IMR-90 (cell line): Measurements from ENCODE around the gene MS4A15. TPM values are rescaled to one million over a fixed set of nuclear protein-coding genes. Genes with fewer than 3 reads are reported as not detected.

Source experiments
- ATAC-seq: fragments of 200-7000 bp; cut with Tn5 transposase; 2 replicates; pipeline ENCODE4 v1.9.1; 2020; ENCODE audit warnings: low read depth, mild to moderate bottlenecking, moderate library complexity
- BruUV-seq: library from RNA; stranded (reverse); fragments of 400-500 nt; replicated peaks from 2 replicates; lab custom pipeline; 2021; lab: Mats Ljungman, UMichigan
- CTCF ChIA-PET: fragments of 300-600 bp; formaldehyde crosslinking; extraction: SDS; loops from one replicate; lab custom pipeline; 2021; ENCODE audit warnings: antibody characterized with exemption; lab: Yijun Ruan, JAX
- POLR2A ChIA-PET: fragments of 300-600 bp; sonication (Branson Sonifier 250); formaldehyde crosslinking; loops from one replicate; lab custom pipeline; 2022; ENCODE audit warnings: antibody characterized with exemption; ENCODE audit not compliant: unreplicated experiment; lab: Charles Lee
- DNase-seq: peaks from one replicate; pipeline ENCODE4 v3.0.0; 2013
- H2AFZ ChIP-seq: replicated peaks from 2 replicates; pipeline ENCODE3; 2013; ENCODE audit warnings: low read length, mild to moderate bottlenecking; ENCODE audit not compliant: poor library complexity
- H2AK5ac ChIP-seq: 2 replicates; pipeline ENCODE4 v1.6.1; 2013; ENCODE audit warnings: low read depth, low read length, inconsistent platforms
- H2AK9ac ChIP-seq: replicated peaks from 2 replicates; pipeline ENCODE3; 2013; ENCODE audit warnings: mild to moderate bottlenecking, low read depth, low read length, moderate library complexity; ENCODE audit not compliant: poor library complexity
- H2BK120ac ChIP-seq: 2 replicates; pipeline ENCODE4 v1.6.1; 2013; ENCODE audit warnings: low read depth, low read length, inconsistent platforms
- H2BK15ac ChIP-seq: 3 replicates; pipeline ENCODE4 v1.6.1; 2013; ENCODE audit warnings: low read depth, low read length, inconsistent platforms
- H2BK20ac ChIP-seq: 2 replicates; pipeline ENCODE4 v1.6.1; 2013; ENCODE audit warnings: low read depth, mild to moderate bottlenecking, inconsistent platforms, low read length, moderate library complexity
- H2BK5ac ChIP-seq: 2 replicates; pipeline ENCODE4 v1.6.1; 2013; ENCODE audit warnings: mild to moderate bottlenecking, low read depth, low read length, inconsistent platforms; ENCODE audit not compliant: poor library complexity, severe bottlenecking
- H3K14ac ChIP-seq: replicated peaks from 2 replicates; pipeline ENCODE4 v1.6.1; 2013; ENCODE audit warnings: low read depth, low read length, inconsistent platforms
- H3K18ac ChIP-seq: 2 replicates; pipeline ENCODE4 v1.6.1; 2013; ENCODE audit warnings: low read depth, low read length, control low read depth
- H3K23ac ChIP-seq: 2 replicates; pipeline ENCODE4 v1.6.1; 2013; ENCODE audit warnings: low read depth, low read length, inconsistent platforms
- H3K27ac ChIP-seq: 2 replicates; pipeline ENCODE4 v1.5.1; 2013; ENCODE audit warnings: mild to moderate bottlenecking, control low read depth, low read length; ENCODE audit not compliant: insufficient read depth
- H3K27me3 ChIP-seq: 2 replicates; pipeline ENCODE4 v1.6.1; 2013; ENCODE audit warnings: low read length; ENCODE audit not compliant: control insufficient read depth, insufficient read depth
- H3K36me3 ChIP-seq: 2 replicates; pipeline ENCODE4 v1.6.1; 2013; ENCODE audit warnings: low read length, mixed read lengths; ENCODE audit not compliant: control insufficient read depth, insufficient read depth
- H3K4ac ChIP-seq: 2 replicates; pipeline ENCODE4 v1.6.1; 2013; ENCODE audit warnings: low read depth, low read length, inconsistent platforms
- H3K4me1 ChIP-seq: 2 replicates; pipeline ENCODE4 v1.6.1; 2013; ENCODE audit warnings: low read length, mixed read lengths; ENCODE audit not compliant: control insufficient read depth, insufficient read depth
- H3K4me2 ChIP-seq: 2 replicates; pipeline ENCODE4 v1.6.1; 2013; ENCODE audit warnings: low read depth, mild to moderate bottlenecking, control low read depth, low read length, moderate library complexity
- H3K4me3 ChIP-seq: 2 replicates; pipeline ENCODE4 v1.5.1; 2013; ENCODE audit warnings: low read depth, mild to moderate bottlenecking, control low read depth, low read length, moderate library complexity; ENCODE audit not compliant: insufficient read depth
- H3K56ac ChIP-seq: 2 replicates; pipeline ENCODE4 v1.6.1; 2013; ENCODE audit warnings: low read length, inconsistent platforms; ENCODE audit not compliant: insufficient read depth; ENCODE audit errors: extremely low read depth
- H3K79me1 ChIP-seq, 2 experiments: 2 replicates each; pipeline ENCODE4 v1.6.1; 2013; ENCODE audit warnings: low read length in 2 of 2, inconsistent platforms in 1 of 2, low read depth in 1 of 2
- H3K9ac ChIP-seq: 2 replicates; pipeline ENCODE4 v1.6.1; 2013; ENCODE audit warnings: low read depth, low read length, control low read depth
- H3K9me1 ChIP-seq: 2 replicates; pipeline ENCODE4 v1.6.1; 2013; ENCODE audit warnings: low read length, inconsistent platforms; ENCODE audit not compliant: insufficient read depth
- H3K9me3 ChIP-seq: 2 replicates; pipeline ENCODE4 v1.6.1; 2013; ENCODE audit warnings: low read length; ENCODE audit not compliant: control insufficient read depth, insufficient read depth
- H4K20me1 ChIP-seq: 2 replicates; pipeline ENCODE4 v1.6.1; 2013; ENCODE audit warnings: low read length, inconsistent platforms; ENCODE audit not compliant: insufficient read depth
- H4K5ac ChIP-seq: 2 replicates; pipeline ENCODE4 v1.6.1; 2013; ENCODE audit warnings: mild to moderate bottlenecking, low read depth, low read length, control low read depth
- H4K8ac ChIP-seq, 2 experiments: 2 replicates each; pipeline ENCODE4 v1.6.1; 2013; ENCODE audit warnings: low read depth in 2 of 2, low read length in 2 of 2, control low read depth in 1 of 2, inconsistent platforms in 1 of 2
- H4K91ac ChIP-seq: 2 replicates; pipeline ENCODE4 v1.6.1; 2013; ENCODE audit warnings: low read depth, low read length, inconsistent platforms; ENCODE audit not compliant: insufficient read depth
- BHLHE40 ChIP-seq: fragments of 150-350 bp; IDR thresholded peaks from 2 replicates; pipeline ENCODE4 v1.6.1; 2016; ENCODE audit warnings: mild to moderate bottlenecking, low read depth, low read length
- CEBPB ChIP-seq: IDR thresholded peaks from 2 replicates; pipeline ENCODE4 v1.6.1; 2012; ENCODE audit warnings: low read depth, low read length, improper control_type of control experiment
- CHD1 ChIP-seq: IDR thresholded peaks from 2 replicates; pipeline ENCODE4 v1.6.1; 2012; ENCODE audit warnings: low read depth, low read length, improper control_type of control experiment
- CTCF ChIP-seq: conservative IDR thresholded peaks from 2 replicates; pipeline ENCODE4 v1.5.1; 2012; ENCODE audit warnings: mild to moderate bottlenecking, low read depth, low read length, improper control_type of control experiment
- FOS ChIP-seq: fragments of 150-350 bp; IDR thresholded peaks from 2 replicates; pipeline ENCODE4 v1.6.1; 2016; ENCODE audit warnings: low read depth, low read length
- MAFK ChIP-seq: IDR thresholded peaks from 2 replicates; pipeline ENCODE4 v1.6.1; 2012; ENCODE audit warnings: low read depth, low read length, improper control_type of control experiment
- MAZ ChIP-seq: IDR thresholded peaks from 2 replicates; pipeline ENCODE4 v1.6.1; 2012; ENCODE audit warnings: low read depth, mild to moderate bottlenecking, low read length, improper control_type of control experiment, moderate library complexity, borderline replicate concordance
- MXI1 ChIP-seq: IDR thresholded peaks from 2 replicates; pipeline ENCODE4 v1.6.1; 2012; ENCODE audit warnings: low read depth, mild to moderate bottlenecking, low read length, moderate library complexity, borderline replicate concordance
- NFE2L2 ChIP-seq: fragments of 150-350 bp; IDR thresholded peaks from 2 replicates; pipeline ENCODE4 v1.6.1; 2016; ENCODE audit warnings: low read depth, mild to moderate bottlenecking, low read length
- POLR2A ChIP-seq: IDR thresholded peaks from 2 replicates; pipeline ENCODE4 v1.6.1; 2012; ENCODE audit warnings: mild to moderate bottlenecking, low read depth, low read length
- RAD21 ChIP-seq: IDR thresholded peaks from 2 replicates; pipeline ENCODE4 v1.6.1; 2012; ENCODE audit warnings: low read length, improper control_type of control experiment
- RCOR1 ChIP-seq: IDR thresholded peaks from 2 replicates; pipeline ENCODE4 v1.6.1; 2012; ENCODE audit warnings: mild to moderate bottlenecking, low read length, improper control_type of control experiment; ENCODE audit not compliant: insufficient replicate concordance
- RFX5 ChIP-seq: IDR thresholded peaks from 2 replicates; pipeline ENCODE4 v1.8.0; 2012; ENCODE audit warnings: low read depth, mild to moderate bottlenecking, low read length, moderate library complexity
- SMC3 ChIP-seq: fragments of 150-350 bp; IDR thresholded peaks from 2 replicates; pipeline ENCODE4 v1.6.1; 2016; ENCODE audit warnings: low read depth, mild to moderate bottlenecking, antibody characterized with exemption, low read length, moderate library complexity
- USF2 ChIP-seq: fragments of 150-350 bp; IDR thresholded peaks from 2 replicates; pipeline ENCODE4 v1.6.1; 2017; ENCODE audit warnings: mild to moderate bottlenecking, antibody characterized with exemption, low read length, low read depth
- WGBS, 2 experiments: methylation state at CpG; one replicate each; pipeline versions ENCODE4 v1.1.5 to v1.1.7; 2013; ENCODE audit warnings: missing lambda C conversion rate in 2 of 2; ENCODE audit not compliant: insufficient read length in 1 of 2; ENCODE audit errors: extremely low coverage in 2 of 2; 5-methylcytosine and 5-hydroxymethylcytosine counted together
- dilution Hi-C: fragments of 300-500 bp; cut with HindIII; formaldehyde crosslinking; loops from one replicate; pipeline ENCODE4 v1.14.3; 2018; ENCODE audit warnings: low sequenced_read_pairs; ENCODE audit not compliant: unreplicated experiment
- in situ Hi-C: fragments of 300-500 bp; cut with MboI; formaldehyde crosslinking; loops from 3 replicates; pipeline ENCODE4 v1.14.3; 2019; ENCODE audit warnings: low sequenced_read_pairs, inconsistent platforms, mixed read lengths
- intact Hi-C: fragments of 100-400 bp; cut with micrococcal nuclease; formaldehyde crosslinking; loops from 2 replicates; pipeline ENCODE4 v1.10.0; 2022
- polyA plus RNA-seq, 3 experiments: library from polyadenylated mRNA; depleted of rRNA; stranded (reverse); fragments of >200 nt; gene quantifications; 2 replicates each; pipeline ENCODE4 v1.2.3, GENCODE V29; 2012; ENCODE audit warnings: low replicate concordance in 1 of 3
- total RNA-seq: library from RNA; depleted of rRNA; stranded (reverse); fragments of >200 nt; gene quantifications from 2 replicates; pipeline ENCODE4 v1.2.3, GENCODE V29; 2012
- TF ChIP-seq, protein P1 (sequence below): fragments of 150-350 bp; IDR thresholded peaks from 2 replicates; pipeline ENCODE4 v1.6.1; 2016; ENCODE audit warnings: low read depth, mild to moderate bottlenecking, low read length, moderate library complexity, borderline replicate concordance

The MS4A15 gene
- total and polyA plus RNA-seq, 2 of the 4 experiments (the other 2 are of a cell fraction), result not detected

- H4K5ac ChIP-seq, result no peak overlapping the region
- no peak overlapping the region for H3K4me3 ChIP-seq
- H3K9ac ChIP-seq, result no peak overlapping the region
- no peak overlapping the region for H3K56ac ChIP-seq
- WGBS, 2 experiments, result 5% methylated on average over 6 of the region's 15 CpGs; no CpG with 5 or more reads in 1 of the 2 experiments
- dilution Hi-C loops, result no loop called here
- ATAC-seq (peak; percentile 97), DNase-seq (peak; percentile 86)
- intact Hi-C loops, result loop anchor here (1.0 kb wide), 5 partner anchors 56 to 412 kb away; no protein-coding TSS in a partner anchor
- H2BK20ac ChIP-seq, result no peak overlapping the region
- no peak overlapping the region for H2BK15ac ChIP-seq
- in situ Hi-C loops, result loop anchor here (5.0 kb wide), 1 partner anchor 122 kb away; no protein-coding TSS in a partner anchor
- H2BK120ac ChIP-seq, result no peak overlapping the region
- no peaks in the 10 kb centered on the region for H3K79me1 ChIP-seq
- no peak overlapping the region for H3K23ac ChIP-seq
- ChIA-PET POLR2A (no interaction called here), CTCF (interaction anchor here (0.5 to 2.6 kb wide), 10 partner anchors 9 to 1425 kb away, joined by 3 to 16 read pairs (median 4); no protein-coding TSS in a partner anchor)
- H4K91ac ChIP-seq, result no peak overlapping the region
- no peaks in the 10 kb centered on the region; the same call in 1 of the 2 replicates for H3K4me1 ChIP-seq
- H3K18ac ChIP-seq, result no peak overlapping the region
- H3K9me3 ChIP-seq, result no peaks in the 10 kb centered on the region
- peak overlapping the region; percentile 5 for H2AK9ac ChIP-seq
- H3K27me3 ChIP-seq, result peaks cover 7% of the 10 kb centered on the region
- H3K4ac ChIP-seq, result no peak overlapping the region
- no peak overlapping the region for H4K8ac ChIP-seq
- 0 out of 2 replicates have a peak overlapping the region, but pooled peaks have one; percentile 28 for H2AK5ac ChIP-seq
- H4K20me1 ChIP-seq, result no peaks in the 10 kb centered on the region
- H2AFZ ChIP-seq, result peak overlapping the region; percentile 91
- no peak overlapping the region for H2BK5ac ChIP-seq
- no peak overlapping the region for H3K14ac ChIP-seq
- H3K36me3 ChIP-seq, result no peaks in the 10 kb centered on the region
- H3K4me2 ChIP-seq, result no peak overlapping the region
- H3K9me1 ChIP-seq, result peaks cover 5% of the 10 kb centered on the region; the same call in 1 of the 2 replicates
- BruUV-seq, result no TSS peak
- no peak for TF ChIP-seq USF2
- TF ChIP-seq CHD1, result no peak
- no peak for TF ChIP-seq RFX5
- no peak for TF ChIP-seq CEBPB
- TF ChIP-seq MAZ, result no peak
- no peak for TF ChIP-seq MAFK
- no peak for TF ChIP-seq MXI1
- no peak for TF ChIP-seq NFE2L2
- TF ChIP-seq, protein P1, sequence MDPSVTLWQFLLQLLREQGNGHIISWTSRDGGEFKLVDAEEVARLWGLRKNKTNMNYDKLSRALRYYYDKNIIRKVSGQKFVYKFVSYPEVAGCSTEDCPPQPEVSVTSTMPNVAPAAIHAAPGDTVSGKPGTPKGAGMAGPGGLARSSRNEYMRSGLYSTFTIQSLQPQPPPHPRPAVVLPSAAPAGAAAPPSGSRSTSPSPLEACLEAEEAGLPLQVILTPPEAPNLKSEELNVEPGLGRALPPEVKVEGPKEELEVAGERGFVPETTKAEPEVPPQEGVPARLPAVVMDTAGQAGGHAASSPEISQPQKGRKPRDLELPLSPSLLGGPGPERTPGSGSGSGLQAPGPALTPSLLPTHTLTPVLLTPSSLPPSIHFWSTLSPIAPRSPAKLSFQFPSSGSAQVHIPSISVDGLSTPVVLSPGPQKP, result no peak
- peak; percentile 93 for TF ChIP-seq CTCF
- TF ChIP-seq SMC3, result peak; percentile 75
- no peak for TF ChIP-seq RCOR1
- TF ChIP-seq RAD21, result peak; percentile 87
- no peak for TF ChIP-seq FOS
- TF ChIP-seq BHLHE40, result no peak
- TF ChIP-seq POLR2A, result no peak
- no peak overlapping the region for H3K27ac ChIP-seq
Measured at GRCh38 chr11:60775420-60775961, 18.8 kb downstream of the MS4A15 start.
